Cardiac fibroblast (primary cell): ENCODE results near the gene HSPA9.

Experiments used
- DNase-seq, 2 donors: peaks; one replicate each; pipeline versions ENCODE4 v3.0.0 to v3.0.0-alpha.2; 2010; ENCODE audit warnings: low read depth in 2 of 2
- H3K4me3 ChIP-seq, 2 donors: replicated peaks in 1 of 2; 1 replicate in 1 of 2; 2 replicates in 1 of 2; pipeline ENCODE4 v1.5.1; 2011; ENCODE audit warnings: low read depth in 2 of 2, low read length in 2 of 2, mild to moderate bottlenecking in 2 of 2, moderate library complexity in 1 of 2
- CTCF ChIP-seq: IDR thresholded peaks from one replicate; pipeline ENCODE4 v1.5.1; 2011; ENCODE audit warnings: low read depth, mild to moderate bottlenecking, low read length, inconsistent platforms

The HSPA9 gene

GRCh38 chr5:138552657-138553056, 22.5 kb downstream of the HSPA9 start:
- no peak overlapping the region for H3K4me3 ChIP-seq
- TF ChIP-seq CTCF, result no peak
- no peak for DNase-seq

- no peak for TF ChIP-seq CTCF
- no peak for DNase-seq
- no peak overlapping the region for H3K4me3 ChIP-seq
Measured at GRCh38 chr5:138549414-138549813, 25.8 kb downstream of the HSPA9 start.

GRCh38 chr5:138545919-138546562, 29.2 kb downstream of the HSPA9 start:
- DNase-seq, result peak in 1 of 2 donors; percentile 53
- no peak overlapping the region for H3K4me3 ChIP-seq
- TF ChIP-seq CTCF, result no peak

GRCh38 chr5:138544181-138545134, 30.7 kb downstream of the HSPA9 start:
- no peak for TF ChIP-seq CTCF
- DNase-seq, result peak; percentile 33 to 57

GRCh38 chr5:138543730-138544104, 31.5 kb downstream of the HSPA9 start:
- TF ChIP-seq CTCF, result no peak
- DNase-seq, result no peak
- H3K4me3 ChIP-seq, result peak overlapping the region; percentile 75 to 95

More at GRCh38 chr5:138544181-138545134, 30.7 kb downstream of the HSPA9 start:
- H3K4me3 ChIP-seq, result peak overlapping the region; percentile 75 to 95

GRCh38 chr5:138542956-138543729, 32.1 kb downstream of the HSPA9 start, which contains the start of gene ETF1:
TSS of gene ETF1 (minus strand) at chr5:138543236. CDS start at chr5:138542918, 318 bp downstream.
- TF ChIP-seq CTCF, result no peak

More at GRCh38 chr5:138542956-138543729, 32.1 kb downstream of the HSPA9 start, which contains the start of gene ETF1:
- H3K4me3 ChIP-seq, result peak within 1 kb of the TSS; percentile 99
- DNase-seq, result peak; percentile 100
